Stimulated activated CD4-positive, alpha-beta T cell treated with anti-CD3 and anti-CD28 coated beads, Interleukin-2, amount 100 ng/mL, for 24 hours (primary cell): ENCODE results near the gene ZW10.
"Not testable (repeated sequence)": the region's sequence is repeated elsewhere in the genome, so short reads cannot be mapped to it uniquely, and the experiment has no call there.

Source experiments
- DNase-seq, 2 donors: peaks; one replicate each; pipeline ENCODE4 v3.0.0-alpha.2; 2020

The ZW10 gene, protein sequence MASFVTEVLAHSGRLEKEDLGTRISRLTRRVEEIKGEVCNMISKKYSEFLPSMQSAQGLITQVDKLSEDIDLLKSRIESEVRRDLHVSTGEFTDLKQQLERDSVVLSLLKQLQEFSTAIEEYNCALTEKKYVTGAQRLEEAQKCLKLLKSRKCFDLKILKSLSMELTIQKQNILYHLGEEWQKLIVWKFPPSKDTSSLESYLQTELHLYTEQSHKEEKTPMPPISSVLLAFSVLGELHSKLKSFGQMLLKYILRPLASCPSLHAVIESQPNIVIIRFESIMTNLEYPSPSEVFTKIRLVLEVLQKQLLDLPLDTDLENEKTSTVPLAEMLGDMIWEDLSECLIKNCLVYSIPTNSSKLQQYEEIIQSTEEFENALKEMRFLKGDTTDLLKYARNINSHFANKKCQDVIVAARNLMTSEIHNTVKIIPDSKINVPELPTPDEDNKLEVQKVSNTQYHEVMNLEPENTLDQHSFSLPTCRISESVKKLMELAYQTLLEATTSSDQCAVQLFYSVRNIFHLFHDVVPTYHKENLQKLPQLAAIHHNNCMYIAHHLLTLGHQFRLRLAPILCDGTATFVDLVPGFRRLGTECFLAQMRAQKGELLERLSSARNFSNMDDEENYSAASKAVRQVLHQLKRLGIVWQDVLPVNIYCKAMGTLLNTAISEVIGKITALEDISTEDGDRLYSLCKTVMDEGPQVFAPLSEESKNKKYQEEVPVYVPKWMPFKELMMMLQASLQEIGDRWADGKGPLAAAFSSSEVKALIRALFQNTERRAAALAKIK

DNA sequence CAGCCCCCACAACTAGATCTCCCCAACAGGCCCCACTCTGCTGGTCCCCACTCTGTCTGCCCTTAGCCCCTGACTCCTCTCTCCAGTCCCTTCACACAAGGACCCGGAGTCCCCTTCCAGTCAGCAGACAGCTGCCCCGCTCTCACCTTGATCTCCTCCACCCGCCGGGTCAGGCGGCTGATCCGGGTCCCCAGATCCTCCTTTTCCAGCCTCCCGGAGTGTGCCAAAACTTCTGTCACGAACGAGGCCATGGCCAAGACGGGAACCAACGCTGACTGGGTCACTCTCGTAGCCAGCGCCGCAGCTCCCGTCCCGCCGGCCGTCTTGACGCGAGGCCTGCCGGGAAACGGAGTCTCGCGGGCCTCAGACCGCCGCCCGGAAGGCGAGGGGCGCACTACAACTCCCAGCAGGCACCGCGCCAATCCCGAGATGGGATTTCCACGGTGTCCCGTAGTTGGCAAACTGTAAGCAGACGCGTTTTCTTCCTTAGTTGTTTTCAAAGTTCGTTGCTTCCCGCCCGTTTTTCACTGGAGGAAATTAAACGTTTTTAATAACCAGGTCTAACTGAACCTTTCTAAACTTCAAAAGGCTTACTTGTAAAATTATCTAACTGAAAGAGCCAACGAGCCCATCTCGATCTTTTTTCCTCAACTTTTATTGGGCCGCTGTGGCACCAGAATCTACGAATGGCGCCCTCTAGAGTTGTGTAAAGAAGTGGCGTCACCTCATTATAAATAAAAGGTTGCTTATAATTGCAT lies at the start of gene ZW10:
ZW10 (minus strand) TSS at position 277 of the 758 bp plus-strand sequence; CDS start at position 251, 26 bp downstream.
- DNase-seq: peak; percentile 92 to 94

DNA sequence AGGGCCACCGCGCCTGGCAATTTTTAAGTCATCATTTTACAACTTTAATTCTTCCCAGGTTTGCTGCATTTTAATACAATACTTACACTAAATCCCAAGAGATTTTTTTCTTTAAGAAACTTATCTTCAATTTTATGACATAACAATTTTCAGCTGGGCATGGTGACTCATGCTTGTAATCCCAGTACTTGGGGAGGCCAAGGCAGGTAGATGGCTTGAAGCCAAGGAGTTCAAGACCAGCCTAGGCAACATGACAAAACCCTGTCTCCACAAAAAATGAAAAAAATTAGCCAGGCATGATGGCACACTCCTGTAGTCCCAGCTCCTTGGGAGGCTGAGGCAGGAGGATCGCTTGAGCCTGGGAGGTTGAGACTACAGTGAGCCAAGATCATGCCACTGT lies 44.9 kb upstream of the ZW10 start:
- DNase-seq: no peak

DNA sequence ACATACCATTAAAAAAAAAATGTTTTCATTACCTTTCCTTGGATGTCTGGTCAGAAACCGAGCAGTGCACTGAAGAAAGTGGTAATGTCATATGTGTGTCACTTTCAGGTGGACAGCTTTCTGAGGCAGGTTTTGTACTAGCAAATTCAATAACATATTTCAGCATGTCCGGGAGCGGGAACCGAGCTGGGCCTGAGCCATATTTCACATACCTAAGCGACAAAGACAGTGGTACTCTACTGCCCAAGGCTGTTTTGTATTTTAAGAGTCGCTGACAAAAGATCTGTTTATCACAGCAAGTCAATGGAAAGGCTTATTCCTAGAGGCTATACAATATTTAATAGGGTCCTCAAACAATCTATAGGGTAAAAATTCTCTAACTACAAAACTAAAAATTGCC lies 44.1 kb upstream of the ZW10 start:
- DNase-seq: no peak

DNA sequence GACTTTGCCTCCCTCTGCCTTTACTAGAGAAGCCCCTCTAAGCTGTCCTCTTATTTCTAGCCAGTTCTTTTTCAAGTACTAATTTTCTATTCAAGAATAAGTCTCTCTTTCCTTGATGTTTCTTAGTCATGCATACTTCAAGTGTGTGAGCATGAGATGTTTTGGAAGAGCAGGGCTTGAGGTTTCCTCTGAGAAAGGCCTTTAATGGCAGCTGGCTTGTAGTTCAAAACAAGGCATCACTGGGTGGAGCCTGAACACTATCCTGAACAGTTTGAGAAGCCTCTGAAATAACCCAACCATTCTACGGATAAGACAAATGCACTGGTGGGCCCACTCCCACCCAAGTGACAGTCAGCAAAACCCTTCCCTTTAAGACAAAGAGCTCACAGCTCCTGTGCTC lies 43.7 kb upstream of the ZW10 start:
- no peak for DNase-seq

DNA sequence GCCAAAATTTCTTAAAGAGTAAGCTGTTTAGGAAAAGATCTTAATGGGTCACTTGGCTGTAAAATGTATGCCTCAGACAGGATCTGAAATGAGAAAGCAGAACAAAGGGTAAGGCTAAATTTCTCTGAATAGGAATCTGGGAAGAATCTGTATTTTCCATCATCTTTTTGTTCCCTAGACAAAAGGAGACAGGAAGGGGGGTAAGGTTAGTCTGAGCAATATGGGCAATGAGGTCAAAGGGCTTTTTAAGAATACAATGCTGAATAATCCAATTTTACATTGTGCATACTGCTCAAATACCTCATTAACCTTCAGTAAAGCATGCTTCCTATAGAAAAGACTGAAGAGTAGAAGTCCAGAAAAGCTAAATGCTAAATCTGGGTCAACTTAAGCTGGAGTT lies 40.7 kb upstream of the ZW10 start:
- no peak for DNase-seq

DNA sequence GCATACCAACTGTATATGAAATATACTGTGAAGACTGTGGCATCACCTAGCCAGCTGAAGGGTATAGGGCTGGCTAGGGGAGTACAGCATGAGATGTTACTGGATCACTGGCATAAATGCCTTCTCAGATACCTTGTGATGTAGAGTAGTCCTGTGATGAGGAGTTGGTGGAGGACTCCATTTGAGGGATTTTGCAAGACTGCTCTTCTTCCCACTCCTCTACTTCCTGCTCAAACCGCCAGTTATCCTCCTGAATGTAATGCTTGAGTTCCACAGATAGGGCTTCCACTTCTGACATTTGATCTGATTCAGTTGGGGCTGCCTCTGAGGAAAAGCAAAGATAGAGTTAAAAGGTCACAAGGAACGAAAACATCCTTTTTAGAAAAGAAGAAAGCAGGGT lies 35.4 kb upstream of the ZW10 start:
- no peak for DNase-seq

DNA sequence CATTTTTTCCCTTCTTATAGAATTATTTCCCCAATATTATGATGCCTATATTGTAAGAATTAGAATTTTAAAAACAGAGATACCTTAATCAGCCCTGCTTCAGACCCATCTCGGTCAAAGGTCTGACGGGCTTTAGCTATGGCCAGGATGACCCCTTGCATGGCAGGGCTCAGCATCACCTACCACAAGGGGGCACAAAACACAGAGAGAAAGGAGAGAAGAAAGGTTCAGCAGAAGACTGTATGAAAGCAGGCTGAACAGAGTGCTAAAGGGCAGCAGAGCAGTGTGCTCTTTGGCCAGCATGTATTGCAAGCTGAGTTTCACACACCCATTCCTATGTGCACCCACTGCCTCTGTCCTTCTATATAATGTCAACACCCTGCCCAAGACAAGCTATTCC lies 32.9 kb upstream of the ZW10 start:
- DNase-seq: no peak

DNA sequence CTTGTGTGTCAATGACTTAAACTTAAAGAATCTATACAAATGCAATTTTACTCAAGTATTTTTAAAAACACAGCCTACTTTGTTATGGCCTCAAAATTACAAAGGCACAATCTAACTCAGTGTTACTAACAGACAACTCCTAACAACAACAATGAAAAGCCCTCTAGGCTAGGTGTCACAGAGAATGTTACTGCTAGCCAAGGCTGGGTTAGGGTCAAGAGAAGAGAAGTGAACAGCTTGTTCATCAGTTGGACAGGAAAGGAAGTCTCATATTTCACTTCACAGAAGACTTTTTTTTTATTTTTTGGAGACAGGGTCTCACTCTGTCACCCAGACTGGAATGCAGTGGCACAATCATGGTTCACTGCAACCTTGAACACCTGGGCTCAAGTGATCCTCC lies 32.1 kb upstream of the ZW10 start:
- DNase-seq: no peak

DNA sequence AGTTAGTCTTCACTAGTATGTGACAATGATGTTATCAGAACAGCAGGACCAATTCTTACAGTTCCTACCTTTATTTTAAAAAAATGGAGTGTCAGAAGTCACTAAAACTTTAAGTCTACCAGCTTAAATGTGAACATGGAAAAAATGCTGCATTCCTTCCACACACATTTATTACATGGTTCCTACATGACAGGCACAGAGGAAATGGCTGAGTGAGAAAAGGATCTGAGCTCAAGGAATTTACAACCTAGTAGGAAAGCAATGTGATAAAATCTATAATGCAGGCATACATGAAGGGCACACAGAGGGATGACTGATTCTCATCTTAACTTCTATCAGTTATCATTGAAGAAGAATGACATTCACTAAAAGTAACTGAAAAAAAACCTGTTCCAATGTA lies 29.1 kb upstream of the ZW10 start:
- no peak for DNase-seq

DNA sequence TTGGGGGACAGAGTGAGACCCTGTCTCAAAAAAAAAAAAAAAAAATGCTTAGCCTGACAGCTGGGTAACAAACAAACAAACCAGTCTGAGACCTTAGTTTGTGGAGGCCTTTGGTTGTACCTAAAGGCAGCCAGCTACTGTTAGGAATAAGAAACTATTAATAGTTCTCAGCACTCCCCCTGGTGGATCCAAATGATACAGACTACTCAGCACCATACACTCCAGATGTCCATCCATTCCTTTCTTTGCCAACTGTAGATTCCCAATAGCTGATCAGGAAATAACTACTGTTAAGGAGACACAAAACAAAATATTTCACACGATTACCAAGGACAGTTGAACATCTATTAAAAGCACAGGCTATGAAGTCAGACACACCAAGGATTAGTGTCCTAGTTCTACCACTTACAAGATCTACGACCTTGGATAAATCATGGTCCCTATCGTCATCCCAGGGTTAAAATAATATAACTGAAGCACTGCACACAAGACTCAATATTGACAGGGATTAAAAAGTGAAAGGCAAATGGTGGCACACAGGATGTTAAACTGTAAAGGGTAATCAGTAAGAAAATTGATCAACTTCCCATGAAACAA lies 23.3 kb upstream of the ZW10 start:
- DNase-seq: no peak

DNA sequence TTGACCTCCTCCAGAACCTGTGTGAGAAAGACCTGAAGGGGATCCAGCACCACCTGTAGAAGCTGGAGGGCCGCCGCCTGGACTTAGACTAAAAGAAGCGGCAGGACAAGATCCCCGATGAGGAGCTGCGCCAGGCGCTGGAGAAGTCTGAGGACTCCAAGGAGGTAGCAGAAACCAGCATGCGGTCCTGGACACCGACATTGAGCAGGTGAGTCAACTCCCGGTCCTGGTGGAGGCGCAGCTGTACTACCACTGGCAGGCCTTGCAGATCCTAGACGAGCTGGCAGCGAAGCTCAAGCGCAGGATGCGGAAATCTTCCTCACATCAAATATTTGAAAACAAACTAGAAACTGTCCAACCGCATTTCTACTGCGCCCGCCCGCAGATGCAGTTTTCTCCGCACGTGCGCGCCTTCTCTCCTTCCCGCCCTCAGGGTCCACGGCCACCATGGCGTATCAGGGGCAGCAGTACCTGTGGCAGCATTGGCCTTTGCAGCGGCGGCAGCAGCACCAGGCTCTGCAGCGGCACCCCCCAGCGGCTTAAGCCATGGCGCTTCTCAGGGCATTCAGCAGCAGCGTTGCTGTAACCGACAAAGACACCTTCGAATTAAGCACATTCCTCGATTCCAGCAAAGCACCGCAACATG lies 16.3 kb upstream of the ZW10 start:
- DNase-seq: no peak

DNA sequence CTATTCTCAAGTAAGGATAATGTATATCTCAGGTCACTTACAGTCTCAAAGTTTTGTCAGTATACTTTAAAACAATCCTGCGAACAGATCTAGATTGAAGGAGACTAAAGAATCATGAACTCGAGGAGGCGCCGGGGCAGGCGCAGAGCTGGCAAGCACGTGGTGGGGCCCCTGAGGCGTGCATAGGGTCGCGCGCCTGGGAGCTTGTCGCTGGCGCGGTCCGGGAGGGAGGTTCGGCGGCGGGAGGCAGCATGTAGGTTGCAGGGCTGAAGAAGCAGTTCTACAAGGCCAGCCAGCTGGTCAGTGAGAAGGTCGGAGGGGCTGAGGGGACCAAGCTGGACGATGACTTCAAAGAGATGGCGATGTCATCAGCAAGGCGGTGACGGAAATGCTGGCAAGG lies 15.5 kb upstream of the ZW10 start:
- not testable (repeated sequence) for DNase-seq

DNA sequence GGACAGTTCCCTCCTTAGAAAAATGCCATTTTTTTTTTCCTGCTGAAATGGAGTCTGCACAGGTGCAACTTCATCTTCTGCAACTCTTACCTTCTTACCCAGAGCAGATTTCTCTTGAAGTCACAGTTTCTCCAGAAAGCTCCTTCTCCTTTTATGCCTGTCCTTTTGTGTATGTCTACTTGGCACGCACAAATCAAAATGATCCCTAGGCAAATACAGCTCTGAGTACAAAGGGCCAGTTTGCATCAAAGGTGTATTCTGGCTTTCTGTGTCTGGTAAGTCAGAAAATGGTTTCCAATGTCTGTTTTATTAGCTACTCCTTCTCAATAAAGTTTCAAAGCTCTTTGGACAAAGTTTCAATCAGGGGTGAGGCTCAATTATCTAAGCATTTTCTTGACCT lies 8.6 kb upstream of the ZW10 start:
- DNase-seq: no peak

DNA sequence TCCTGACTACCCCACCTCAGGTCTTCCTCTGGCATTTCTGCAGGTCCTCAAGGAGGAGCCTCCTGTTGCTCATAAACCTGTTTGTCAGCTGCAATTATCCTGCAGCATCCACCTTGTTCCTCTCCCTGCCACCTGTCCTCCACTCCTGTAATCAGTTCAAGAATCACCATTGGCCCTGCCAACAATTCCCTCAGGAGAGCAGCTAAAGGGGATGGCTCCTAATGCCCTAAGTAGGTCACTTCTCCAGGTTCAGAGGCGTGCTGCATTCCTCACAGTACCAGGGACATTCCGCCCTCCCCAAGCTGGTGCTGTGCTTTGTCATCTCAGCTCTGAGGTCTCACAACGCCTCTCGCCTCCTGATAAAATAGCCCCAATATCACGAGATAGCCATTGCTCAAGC lies 8.2 kb upstream of the ZW10 start:
- no peak for DNase-seq

DNA sequence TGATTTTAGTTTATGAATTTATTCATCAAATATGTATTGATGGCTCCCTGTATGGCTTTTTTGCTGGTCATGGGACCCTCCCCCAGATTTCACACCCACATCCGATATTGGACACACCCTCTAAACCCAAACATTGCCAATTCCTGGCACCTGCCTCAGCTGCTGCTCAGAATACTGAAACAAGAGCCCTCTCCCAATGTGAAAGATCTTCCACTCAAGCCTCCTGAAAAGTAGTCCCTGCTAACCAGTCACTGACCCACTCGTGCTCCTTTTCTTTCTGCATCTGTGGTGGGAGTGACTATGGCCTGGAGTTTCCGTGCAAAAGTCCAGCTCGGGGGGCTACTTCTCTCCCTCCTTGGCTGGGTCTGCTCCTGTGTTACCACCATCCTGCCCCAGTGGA lies 6.0 kb upstream of the ZW10 start, which contains the start of gene CLDN25:
CLDN25 (plus strand) TSS at position 301 of the 400 bp plus-strand sequence; CDS start at position 301, 0 bp downstream.
- DNase-seq: no peak

DNA sequence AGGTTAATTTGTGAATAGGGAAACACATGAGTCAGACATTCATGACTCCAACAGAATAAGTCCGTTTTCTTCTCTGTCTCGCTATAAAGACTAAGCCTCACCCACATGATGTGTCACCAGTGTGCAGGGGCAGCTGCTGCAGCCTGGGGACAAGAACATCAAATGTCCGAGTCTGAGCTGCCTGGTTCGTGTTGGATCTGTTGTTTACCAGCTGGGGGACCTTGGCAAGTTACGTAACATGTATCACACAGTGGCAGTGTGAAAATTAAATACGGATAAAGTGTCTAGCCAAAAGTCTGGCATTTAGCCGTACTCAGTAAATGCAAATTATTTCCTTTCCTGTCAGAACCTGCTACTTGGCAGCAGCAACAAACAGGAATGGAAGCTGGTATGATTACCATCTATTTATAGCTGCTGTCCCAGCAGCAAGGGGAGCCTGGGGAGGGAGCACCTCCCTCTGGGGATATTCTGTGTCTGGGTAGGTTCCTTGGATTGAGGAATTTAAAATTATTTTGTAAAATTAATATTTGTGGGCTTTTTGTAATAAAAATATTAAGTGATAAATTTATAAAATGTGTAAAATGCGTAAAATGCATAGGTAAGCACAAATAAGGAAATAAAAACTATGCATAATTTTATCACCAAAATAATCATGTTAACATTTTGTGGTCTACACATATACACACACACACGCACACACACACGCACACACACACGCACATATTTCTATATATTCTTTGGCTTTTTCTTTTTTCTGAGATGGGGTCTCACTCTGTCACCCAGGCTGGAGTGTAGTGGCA lies 4.8 kb upstream of the ZW10 start:
- DNase-seq: no peak

DNA sequence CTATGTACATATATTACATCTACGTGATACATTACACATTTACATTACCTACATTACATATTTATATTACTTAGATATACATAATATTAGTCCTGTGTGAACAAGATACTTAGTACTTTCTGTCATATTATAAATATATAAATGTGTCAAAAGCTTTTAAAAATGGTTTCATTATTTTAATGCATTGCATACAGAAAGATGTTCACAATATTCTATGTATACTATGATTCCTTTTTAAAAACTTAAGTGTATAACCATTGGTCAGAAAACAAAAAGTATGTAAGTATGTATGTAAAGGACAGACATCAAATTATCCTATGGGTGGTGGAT lies 647 bp upstream of the ZW10 start:
- DNase-seq: no peak

DNA sequence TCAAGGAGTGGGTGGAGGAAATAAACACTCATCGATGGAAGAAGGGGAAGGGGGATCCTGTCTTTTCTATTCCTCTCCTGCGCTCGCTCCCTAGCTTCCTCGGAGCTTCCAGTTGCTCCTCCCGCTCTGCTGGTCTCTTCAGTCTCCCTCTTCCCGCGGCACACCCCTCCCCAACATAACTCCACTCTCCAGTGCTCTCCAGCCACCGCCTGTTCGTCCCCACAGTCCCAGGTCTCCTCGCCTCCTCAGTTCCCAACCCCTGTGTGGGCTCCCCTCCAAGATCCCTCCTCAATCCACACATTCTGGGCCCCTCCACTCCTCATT lies 438 bp downstream of the ZW10 start:
- no peak for DNase-seq

DNA sequence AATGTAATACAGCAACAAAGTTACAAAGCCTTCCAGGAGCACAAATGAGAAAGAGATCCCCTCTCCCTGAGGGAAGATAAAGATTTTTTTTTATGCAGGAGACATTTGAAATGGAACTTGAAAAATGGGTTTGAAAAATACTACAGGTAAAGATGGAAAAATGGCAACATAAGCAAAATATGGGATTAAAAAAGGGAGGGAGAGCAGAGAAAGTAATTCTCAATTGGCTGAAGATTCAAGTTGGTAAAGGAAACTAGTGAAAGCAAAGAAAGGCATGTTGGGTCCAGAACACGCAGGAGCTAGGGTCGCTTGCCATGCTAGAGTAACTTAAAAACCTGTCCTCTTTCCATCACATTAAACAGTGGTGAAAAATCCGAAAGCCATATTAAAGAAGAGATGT lies 1.5 kb downstream of the ZW10 start:
- DNase-seq: no peak

DNA sequence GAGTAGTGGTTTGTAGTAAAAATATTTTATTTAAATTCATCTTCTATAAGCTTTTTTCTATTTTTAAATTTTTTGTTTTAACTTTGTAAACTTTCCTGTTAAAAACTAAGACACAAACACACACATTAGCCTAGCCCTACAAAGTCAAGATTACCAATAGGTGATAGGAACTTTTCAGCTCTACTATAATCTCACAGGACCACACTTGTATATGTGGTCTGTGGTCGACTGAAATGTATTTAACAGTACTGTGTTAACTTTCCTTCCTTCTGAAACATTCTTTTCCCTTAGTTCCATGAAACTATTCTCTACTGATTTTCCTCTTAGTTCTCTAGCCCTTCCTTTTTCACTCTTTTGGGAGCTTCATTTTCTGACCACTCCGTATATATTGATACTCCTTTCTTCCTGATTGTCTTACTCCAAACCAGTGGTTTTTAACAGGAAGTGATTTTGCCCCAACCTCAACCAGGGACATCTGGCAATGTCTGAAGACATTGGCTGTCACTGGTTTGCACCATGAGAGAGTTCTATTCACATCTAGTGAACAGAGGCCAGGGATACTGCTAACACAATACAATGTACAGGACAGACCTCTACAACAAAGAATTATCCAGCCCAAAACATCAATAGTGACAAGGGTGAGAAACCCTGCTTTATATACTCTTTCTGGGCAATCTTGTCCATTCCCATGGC lies 8.8 kb downstream of the ZW10 start:
- no peak for DNase-seq

DNA sequence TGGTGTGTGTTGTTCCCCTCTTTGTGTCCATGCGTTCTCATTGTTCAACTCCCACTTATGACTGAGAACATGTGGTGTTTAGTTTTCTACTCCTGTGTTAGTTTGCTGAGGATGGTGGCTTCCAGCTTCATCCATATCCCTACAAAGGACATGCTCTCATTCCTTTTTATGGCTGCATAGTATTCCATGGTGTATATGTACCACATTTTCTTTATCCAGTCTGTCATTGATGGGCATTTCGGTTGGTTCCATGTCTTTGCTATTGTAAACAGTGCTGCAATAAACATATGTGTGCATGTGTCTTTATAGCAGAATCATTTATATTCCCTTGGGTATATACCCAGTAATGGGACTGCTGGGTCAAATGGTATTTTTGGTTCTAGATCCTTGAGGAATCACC lies 10.5 kb downstream of the ZW10 start:
- not testable (repeated sequence) for DNase-seq
